ENCODE results near the gene ZNF471. TPM values are rescaled to one million over a fixed set of nuclear protein-coding genes. Genes with fewer than 3 reads are reported as not detected.
A peak's percentile ranks its signal among the peaks of the same experiment; 100 is the strongest.

ZNF471 gene
- total RNA-seq, 1 donor from 2014 or later, result 5.9 TPM

DNA sequence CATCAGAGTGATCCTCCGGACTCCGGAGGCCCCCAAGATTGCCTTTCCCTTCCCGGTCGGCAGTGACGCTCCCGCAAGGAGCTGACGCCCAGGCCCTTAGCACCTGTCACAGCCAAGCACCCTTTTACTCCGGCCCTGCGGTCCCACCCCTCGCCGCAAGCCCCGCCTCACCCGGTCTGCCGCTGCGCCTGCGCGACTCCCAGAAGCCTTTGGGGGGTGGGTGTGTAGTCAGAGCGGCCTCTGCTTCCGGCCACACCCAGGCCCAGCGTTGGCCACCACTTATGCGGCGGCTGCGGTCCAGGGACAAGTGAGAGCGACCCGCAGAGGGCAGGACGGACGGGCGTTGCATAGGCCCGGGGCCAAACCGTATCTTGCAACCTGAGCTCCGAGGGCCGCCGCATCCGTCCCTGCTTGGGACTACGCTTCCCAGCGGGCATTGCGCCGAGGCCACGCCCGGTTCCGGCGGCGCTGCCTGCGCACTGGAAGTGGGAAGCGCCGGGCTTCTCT, 30.7 kb downstream of the ZNF471 start:
- DNase-seq (peak; percentile 96), ATAC-seq (peak; percentile 97)
- no peaks in the 10 kb centered on the region for H3K27me3 ChIP-seq
- peak overlapping the region; percentile 81 for H3K4me3 ChIP-seq
- peaks cover 5% of the 10 kb centered on the region for H3K36me3 ChIP-seq
- intact Hi-C loops (cut with DNase I), result no loop called here
- H3K27ac ChIP-seq, result peak overlapping the region; percentile 95
- TF ChIP-seq, protein P1, sequence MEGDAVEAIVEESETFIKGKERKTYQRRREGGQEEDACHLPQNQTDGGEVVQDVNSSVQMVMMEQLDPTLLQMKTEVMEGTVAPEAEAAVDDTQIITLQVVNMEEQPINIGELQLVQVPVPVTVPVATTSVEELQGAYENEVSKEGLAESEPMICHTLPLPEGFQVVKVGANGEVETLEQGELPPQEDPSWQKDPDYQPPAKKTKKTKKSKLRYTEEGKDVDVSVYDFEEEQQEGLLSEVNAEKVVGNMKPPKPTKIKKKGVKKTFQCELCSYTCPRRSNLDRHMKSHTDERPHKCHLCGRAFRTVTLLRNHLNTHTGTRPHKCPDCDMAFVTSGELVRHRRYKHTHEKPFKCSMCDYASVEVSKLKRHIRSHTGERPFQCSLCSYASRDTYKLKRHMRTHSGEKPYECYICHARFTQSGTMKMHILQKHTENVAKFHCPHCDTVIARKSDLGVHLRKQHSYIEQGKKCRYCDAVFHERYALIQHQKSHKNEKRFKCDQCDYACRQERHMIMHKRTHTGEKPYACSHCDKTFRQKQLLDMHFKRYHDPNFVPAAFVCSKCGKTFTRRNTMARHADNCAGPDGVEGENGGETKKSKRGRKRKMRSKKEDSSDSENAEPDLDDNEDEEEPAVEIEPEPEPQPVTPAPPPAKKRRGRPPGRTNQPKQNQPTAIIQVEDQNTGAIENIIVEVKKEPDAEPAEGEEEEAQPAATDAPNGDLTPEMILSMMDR (IDR thresholded peaks at IDR 0.05), result no peak
- H3K4me1 ChIP-seq, result peaks cover 5% of the 10 kb centered on the region
- H3K9me3 ChIP-seq, result peaks cover 34% of the 10 kb centered on the region

DNA sequence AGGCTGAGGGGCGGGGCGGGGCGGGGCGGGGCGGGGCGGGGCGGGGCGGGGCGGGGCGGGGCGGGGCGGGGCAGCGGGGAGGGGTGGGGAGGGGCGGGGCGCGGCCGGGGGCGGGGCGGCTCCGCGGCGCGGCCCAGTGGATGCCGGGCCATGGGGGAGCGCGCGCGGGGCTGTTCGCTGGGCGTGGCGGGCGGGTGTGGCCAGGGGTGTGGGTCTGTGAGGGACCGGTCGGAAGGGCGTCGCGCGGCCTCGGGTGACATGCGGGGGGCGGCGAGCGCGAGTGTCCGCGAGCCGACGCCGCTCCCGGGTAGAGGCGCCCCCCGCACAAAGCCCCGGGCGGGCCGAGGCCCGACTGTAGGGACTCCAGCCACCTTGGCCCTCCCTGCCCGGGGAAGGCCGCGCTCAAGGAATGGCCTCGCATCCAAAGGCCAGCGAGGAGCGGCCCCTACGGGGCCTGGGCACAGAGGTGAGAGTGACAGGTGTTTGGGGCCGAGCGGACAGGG, 31.2 kb downstream of the ZNF471 start, which contains the start of gene ZFP28:
ZFP28 (plus strand) TSS at position 188 of the 503 bp plus-strand sequence; CDS start at position 259, 71 bp downstream.
- H3K9me3 ChIP-seq, result peaks cover 35% of the 10 kb centered on the region
- peaks cover 5% of the 10 kb centered on the region for H3K36me3 ChIP-seq
- peak within 1 kb of the TSS; percentile 81 for H3K4me3 ChIP-seq
- peaks cover 5% of the 10 kb centered on the region for H3K4me1 ChIP-seq
- peak; percentile 90 for DNase-seq
- TF ChIP-seq, protein P1 (IDR thresholded peaks at IDR 0.05), result no peak
- peak; percentile 88 for ATAC-seq
- intact Hi-C loops (cut with DNase I), result no loop called here
- H3K27ac ChIP-seq, result peak within 1 kb of the TSS; percentile 95
- H3K27me3 ChIP-seq, result no peaks in the 10 kb centered on the region

DNA sequence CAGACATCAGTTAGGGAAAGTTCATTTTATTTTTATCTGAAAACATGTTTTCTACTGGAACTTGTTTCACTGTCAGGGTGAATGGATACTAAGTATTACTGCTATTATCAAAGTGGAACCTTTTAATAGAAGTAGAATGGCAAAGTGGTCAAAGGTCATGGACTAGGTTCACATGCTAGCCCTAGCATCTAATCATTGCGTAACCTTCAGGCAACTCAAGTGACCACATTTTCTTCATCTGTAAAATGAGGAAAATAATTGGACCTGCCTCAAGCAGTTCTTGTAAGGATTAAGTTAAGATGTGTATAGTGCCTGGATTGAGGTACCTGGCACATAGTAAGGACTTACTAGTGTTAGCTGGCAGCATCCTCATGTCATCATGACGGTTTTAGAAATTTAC, 36.1 kb downstream of the ZNF471 start:
- no peak for DNase-seq
- TF ChIP-seq, protein P1 (IDR thresholded peaks at IDR 0.05), result no peak
- Histone ChIP-seq H3K4me3 (no peak overlapping the region), H3K36me3 (peaks cover 16% of the 10 kb centered on the region), H3K9me3 (peaks cover 60% of the 10 kb centered on the region), H3K4me1 (peaks cover 5% of the 10 kb centered on the region), H3K27me3 (no peaks in the 10 kb centered on the region), H3K27ac (no peak overlapping the region)
- intact Hi-C loops (cut with DNase I), result no loop called here
- no peak for ATAC-seq

DNA sequence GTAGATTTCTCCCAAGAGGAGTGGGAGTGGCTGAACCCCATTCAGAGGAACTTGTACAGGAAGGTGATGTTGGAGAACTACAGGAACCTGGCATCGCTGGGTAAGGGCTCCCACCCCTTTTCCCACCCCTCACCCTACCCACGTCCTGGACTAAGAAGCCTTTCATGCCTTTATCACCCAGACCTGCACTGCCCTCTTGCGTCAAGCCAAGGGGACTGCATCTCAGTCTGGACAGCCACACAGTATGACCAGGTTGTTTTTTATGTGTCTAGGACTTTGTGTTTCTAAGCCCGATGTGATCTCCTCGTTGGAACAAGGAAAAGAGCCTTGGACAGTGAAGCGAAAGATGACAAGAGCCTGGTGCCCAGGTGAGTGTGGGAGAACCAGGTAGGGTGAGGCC, 39.9 kb downstream of the ZNF471 start:
- DNase-seq, result no peak
- ATAC-seq, result no peak
- Histone ChIP-seq H3K4me1 (no peaks in the 10 kb centered on the region), H3K9me3 (peaks cover 82% of the 10 kb centered on the region), H3K27me3 (no peaks in the 10 kb centered on the region), H3K4me3 (no peak overlapping the region), H3K27ac (no peak overlapping the region), H3K36me3 (peaks cover 42% of the 10 kb centered on the region)
- intact Hi-C loops (cut with DNase I), result no loop called here
- TF ChIP-seq, protein P1 (IDR thresholded peaks at IDR 0.05), result no peak

DNA sequence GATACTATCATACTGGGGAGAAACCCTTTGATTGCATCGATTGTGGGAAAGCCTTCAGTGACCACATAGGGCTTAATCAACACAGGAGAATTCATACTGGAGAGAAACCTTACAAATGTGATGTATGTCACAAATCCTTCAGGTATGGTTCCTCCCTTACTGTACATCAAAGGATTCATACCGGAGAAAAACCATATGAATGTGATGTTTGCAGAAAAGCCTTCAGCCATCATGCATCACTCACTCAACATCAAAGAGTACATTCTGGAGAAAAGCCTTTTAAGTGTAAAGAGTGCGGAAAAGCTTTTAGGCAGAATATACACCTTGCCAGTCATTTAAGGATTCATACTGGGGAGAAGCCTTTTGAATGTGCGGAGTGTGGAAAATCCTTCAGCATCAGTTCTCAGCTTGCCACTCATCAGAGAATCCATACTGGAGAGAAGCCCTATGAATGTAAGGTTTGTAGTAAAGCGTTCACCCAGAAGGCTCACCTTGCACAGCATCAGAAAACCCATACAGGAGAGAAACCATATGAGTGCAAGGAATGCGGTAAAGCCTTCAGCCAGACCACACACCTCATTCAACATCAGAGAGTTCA, 46.7 kb downstream of the ZNF471 start:
- Histone ChIP-seq H3K4me3 (no peak overlapping the region), H3K27me3 (no peaks in the 10 kb centered on the region), H3K9me3 (peaks cover 92% of the 10 kb centered on the region), H3K27ac (no peak overlapping the region), H3K4me1 (no peaks in the 10 kb centered on the region), H3K36me3 (peaks cover 32% of the 10 kb centered on the region)
- ATAC-seq, result no peak
- DNase-seq, result no peak
- TF ChIP-seq, protein P1 (IDR thresholded peaks at IDR 0.05), result no peak
- intact Hi-C loops (cut with DNase I), result no loop called here
